GM12878 (cell line): Measurements from ENCODE around the gene FREM3. TPM values are rescaled to one million over a fixed set of nuclear protein-coding genes. Genes with fewer than 3 reads are reported as not detected.

ENCODE experiments used
- ATAC-seq: fragments of 200-7000 bp; cut with Tn5 transposase; 3 replicates; pipeline ENCODE4 v1.9.1; 2020; ENCODE audit warnings: mild to moderate bottlenecking, moderate library complexity
- BruUV-seq: library from RNA; stranded (reverse); fragments of 400-500 nt; replicated peaks from 2 replicates; lab custom pipeline; 2021; lab: Mats Ljungman, UMichigan
- CTCF ChIA-PET: fragments of 300-600 bp; sonication (Branson Sonifier 250); formaldehyde crosslinking; extraction: SDS; loops from one replicate; lab custom pipeline; 2021; ENCODE audit warnings: inconsistent platforms; lab: Yijun Ruan, JAX
- POLR2A ChIA-PET: fragments of 350-600 bp; formaldehyde crosslinking; extraction: SDS; loops from one replicate; lab custom pipeline; 2021; ENCODE audit warnings: inconsistent platforms; lab: Charles Lee
- RAD21 ChIA-PET: fragments of 300-600 bp; sonication (Branson Sonifier 250); formaldehyde crosslinking; loops from one replicate; lab custom pipeline; 2023; ENCODE audit warnings: antibody characterized with exemption; ENCODE audit not compliant: unreplicated experiment; lab: Charles Lee
- SMC1A ChIA-PET: fragments of 300-600 bp; sonication (Branson Sonifier 250); formaldehyde crosslinking; loops from one replicate; lab custom pipeline; 2023; ENCODE audit not compliant: unreplicated experiment, uncharacterized antibody; lab: Charles Lee
- DNase-seq: peaks from one replicate; pipeline ENCODE4 v3.0.0-alpha.2; 2011; ENCODE audit warnings: low read depth, low spot score
- FAIRE-seq: peaks from 3 replicates; lab custom pipeline; 2011; peaks lifted over from hg19 to GRCh38; lab: Jason Lieb, UNC
- H2AFZ ChIP-seq: 2 replicates; pipeline ENCODE4 v1.6.0; 2011; ENCODE audit warnings: low read depth, low read length, control low read depth; ENCODE audit not compliant: control insufficient read depth
- H3K27ac ChIP-seq: 2 replicates; pipeline ENCODE4 v1.5.1; 2011; ENCODE audit warnings: control low read depth; ENCODE audit not compliant: control insufficient read depth, insufficient read depth
- H3K27me3 ChIP-seq, 2 experiments: replicated peaks in 1 of 2; 2 replicates each; pipeline versions ENCODE4 v1.6.0 to v1.6.1; 2011; ENCODE audit warnings: low read length in 1 of 2; ENCODE audit not compliant: control insufficient read depth in 2 of 2, insufficient read depth in 2 of 2
- H3K36me3 ChIP-seq, 2 experiments: 2 replicates each; pipeline ENCODE4 v1.5.1; 2011; ENCODE audit warnings: low read length in 1 of 2; ENCODE audit not compliant: control insufficient read depth in 2 of 2, insufficient read depth in 2 of 2
- H3K4me1 ChIP-seq: 2 replicates; pipeline ENCODE4 v1.6.1; 2011; ENCODE audit warnings: mild to moderate bottlenecking, low read length, moderate library complexity, mixed read lengths; ENCODE audit not compliant: control insufficient read depth, insufficient read depth
- H3K4me2 ChIP-seq: 2 replicates; pipeline ENCODE4 v1.6.0; 2011; ENCODE audit warnings: control low read depth; ENCODE audit not compliant: control insufficient read depth, insufficient read depth
- H3K4me3 ChIP-seq: fragments of 200-600 bp; sonication (generic); 2 replicates; pipeline ENCODE4 v1.5.1; 2016
- H3K79me2 ChIP-seq: 2 replicates; pipeline ENCODE4 v1.6.0; 2011; ENCODE audit warnings: low read length; ENCODE audit not compliant: control insufficient read depth, insufficient read depth
- H3K9ac ChIP-seq: 2 replicates; pipeline ENCODE4 v1.8.0; 2011; ENCODE audit warnings: low read length, control low read depth, mixed read lengths; ENCODE audit not compliant: control insufficient read depth, insufficient read depth
- H3K9me3 ChIP-seq: replicated peaks from 3 replicates; pipeline ENCODE4 v1.5.1; 2011; ENCODE audit warnings: mild to moderate bottlenecking, low read length; ENCODE audit not compliant: control insufficient read depth, insufficient read depth
- H4K20me1 ChIP-seq: 2 replicates; pipeline ENCODE4 v1.6.0; 2011; ENCODE audit not compliant: control insufficient read depth, insufficient read depth
- HDGF ChIP-seq: fragments of 450-650 bp; IDR thresholded peaks from 2 replicates; pipeline ENCODE4 v1.6.1; 2016; ENCODE audit warnings: antibody characterized with exemption
- IRF4 ChIP-seq: IDR thresholded peaks from 2 replicates; pipeline ENCODE4 v1.6.1; 2011; ENCODE audit warnings: low read depth, low read length
- MYB ChIP-seq: fragments of 150-350 bp; IDR thresholded peaks from 2 replicates; pipeline ENCODE4 v1.6.1; 2014; ENCODE audit warnings: mild to moderate bottlenecking, low read depth, low read length, borderline replicate concordance
- PAX8 ChIP-seq: fragments of 450-650 bp; IDR thresholded peaks from 2 replicates; pipeline ENCODE4 v1.6.1; 2017; ENCODE audit warnings: mild to moderate bottlenecking, moderate library complexity
- POLR2AphosphoS2 ChIP-seq: IDR thresholded peaks from 2 replicates; pipeline ENCODE4 v1.6.1; 2011; ENCODE audit warnings: low read depth, mild to moderate bottlenecking, low read length, improper control_type of control experiment, moderate library complexity
- SMARCA5 ChIP-seq: fragments of 450-650 bp; IDR thresholded peaks from 2 replicates; pipeline ENCODE4 v1.6.1; 2017; ENCODE audit warnings: mild to moderate bottlenecking
- WRNIP1 ChIP-seq: IDR thresholded peaks from 2 replicates; pipeline ENCODE4 v1.6.1; 2011; ENCODE audit warnings: low read depth, low read length, improper control_type of control experiment, borderline replicate concordance
- ZNF207 ChIP-seq: fragments of 450-650 bp; IDR thresholded peaks from 2 replicates; pipeline ENCODE4 v1.6.1; 2014; ENCODE audit warnings: antibody characterized with exemption, mild to moderate bottlenecking, borderline replicate concordance
- WGBS: methylation state at CpG from one replicate; pipeline ENCODE4 v1.1.6; 2016; ENCODE audit warnings: low lambda C conversion rate; ENCODE audit not compliant: insufficient replicate concordance, insufficient coverage; ENCODE audit errors: missing lambda C conversion rate; 5-methylcytosine and 5-hydroxymethylcytosine counted together
- in situ Hi-C: fragments of 300-500 bp; cut with MboI; formaldehyde crosslinking; loops from 9 replicates; pipeline ENCODE4 v1.14.3; 2018; ENCODE audit warnings: mixed read lengths
- intact Hi-C: fragments of 100-400 bp; cut with micrococcal nuclease; formaldehyde crosslinking; loops from one replicate; pipeline ENCODE4 v1.14.2; 2022; ENCODE audit not compliant: unreplicated experiment
- polyA plus RNA-seq, 11 experiments: library from polyadenylated mRNA; depleted of rRNA in 4 of 11; unstranded in 6 of 11; stranded (reverse) in 5 of 11; fragments of >200 nt; fragmentation: Nextera tagmentation in 4 of 11; fragmentation: Illumina TruSeq in 1 of 11; extraction: Ambion mirVana in 4 of 11; extraction: Trizol in 1 of 11; gene quantifications; 1 replicate in 1 of 11; 2 replicates in 10 of 11; pipeline versions ENCODE4 v1.2.1 to v1.2.3, GENCODE V29; 2011 to 2016; ENCODE audit warnings: inconsistent platforms in 2 of 11, missing spikeins in 2 of 11, low read depth in 1 of 11
- total RNA-seq, 4 experiments: library from RNA; depleted of rRNA in 3 of 4; stranded (reverse); fragments of >200 nt in 3 of 4; fragmentation: Illumina TruSeq in 1 of 4; extraction: Trizol in 1 of 4; gene quantifications; 2 replicates each; pipeline versions ENCODE4 v1.2.1 to v1.2.3, GENCODE V29; 2013 to 2021
- TF ChIP-seq, protein P1 (sequence below): IDR thresholded peaks from 2 replicates; pipeline ENCODE4 v1.6.1; 2011; ENCODE audit warnings: low read depth, mild to moderate bottlenecking, low read length, moderate library complexity, borderline replicate concordance; ENCODE audit errors: extremely low read depth
- TF ChIP-seq, protein P2 (sequence below): fragments of 450-650 bp; IDR thresholded peaks from 2 replicates; pipeline ENCODE4 v1.6.1; 2017; ENCODE audit warnings: borderline replicate concordance

FREM3 gene
- total and polyA plus RNA-seq, 10 of the 15 experiments (the other 5 are each of a cell fraction or from before 2014, with no cell fraction given): not detected

DNA sequence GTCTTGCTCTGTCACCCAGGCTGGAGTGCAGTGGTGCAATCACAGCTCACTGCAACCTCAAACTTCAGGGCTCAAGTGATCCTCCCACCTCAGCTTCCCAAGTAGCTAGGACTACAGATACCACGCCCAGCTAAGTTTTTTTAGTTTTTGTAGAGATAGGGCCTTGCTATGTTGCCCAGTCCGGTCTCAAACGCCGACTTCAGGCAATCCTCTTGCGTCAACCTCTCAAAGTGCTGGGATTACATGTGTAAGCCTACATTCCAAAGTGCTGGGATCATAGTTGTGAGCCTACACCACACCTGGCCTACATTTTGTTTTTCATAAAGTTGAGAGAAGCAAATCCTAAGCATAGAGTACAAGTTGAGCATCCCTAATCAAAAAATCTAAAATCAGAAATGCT is 144.8 kb downstream of the FREM3 start:
- no peak for ATAC-seq
- H3K4me1 ChIP-seq: peaks cover 18% of the 10 kb centered on the region
- BruUV-seq: no TSS peak
- RAD21 ChIA-PET: no interaction called here
- WGBS: 100% methylated on average over 5 of the region's 5 CpGs
- SMC1A ChIA-PET: interaction anchor here (0.9 to 1.3 kb wide), 3 partner anchors 37 to 182 kb away, joined by 3 read pairs; no protein-coding TSS in a partner anchor
- POLR2A ChIA-PET: interaction anchor here (0.6 to 1.1 kb wide), 2 partner anchors 39 to 45 kb away, joined by 3 to 4 read pairs; no protein-coding TSS in a partner anchor
- in situ Hi-C loops (loop anchor here (25.0 kb wide), 1 partner anchor 357 kb away; the partner anchor contains the start of gene GYPE), intact Hi-C loops (loop anchor here (5.0 to 10.0 kb wide), 2 partner anchors 217 to 589 kb away; partner anchors contain the start of gene GYPA)
- H2AFZ ChIP-seq: no peak overlapping the region
- CTCF ChIA-PET: no interaction called here
- H3K79me2 ChIP-seq: no peaks in the 10 kb centered on the region
- peaks cover 0 to 9% of the 10 kb centered on the region in 2 experiments; a peak in 3 of 4 replicates for H3K36me3 ChIP-seq
- no peak overlapping the region for H3K4me2 ChIP-seq
- H3K9me3 ChIP-seq: no peaks in the 10 kb centered on the region
- no peak for FAIRE-seq
- DNase-seq: no peak
- no peak overlapping the region for H3K27ac ChIP-seq
- no peak overlapping the region for H3K9ac ChIP-seq
- TF ChIP-seq ZNF207 (no peak), MYB (no peak), IRF4 (no peak), POLR2AphosphoS2 (no peak), HDGF (no peak), PAX8 (no peak), WRNIP1 (no peak), SMARCA5 (no peak)
- TF ChIP-seq, protein P1, sequence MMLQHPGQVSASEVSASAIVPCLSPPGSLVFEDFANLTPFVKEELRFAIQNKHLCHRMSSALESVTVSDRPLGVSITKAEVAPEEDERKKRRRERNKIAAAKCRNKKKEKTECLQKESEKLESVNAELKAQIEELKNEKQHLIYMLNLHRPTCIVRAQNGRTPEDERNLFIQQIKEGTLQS: no peak
- TF ChIP-seq, protein P2, sequence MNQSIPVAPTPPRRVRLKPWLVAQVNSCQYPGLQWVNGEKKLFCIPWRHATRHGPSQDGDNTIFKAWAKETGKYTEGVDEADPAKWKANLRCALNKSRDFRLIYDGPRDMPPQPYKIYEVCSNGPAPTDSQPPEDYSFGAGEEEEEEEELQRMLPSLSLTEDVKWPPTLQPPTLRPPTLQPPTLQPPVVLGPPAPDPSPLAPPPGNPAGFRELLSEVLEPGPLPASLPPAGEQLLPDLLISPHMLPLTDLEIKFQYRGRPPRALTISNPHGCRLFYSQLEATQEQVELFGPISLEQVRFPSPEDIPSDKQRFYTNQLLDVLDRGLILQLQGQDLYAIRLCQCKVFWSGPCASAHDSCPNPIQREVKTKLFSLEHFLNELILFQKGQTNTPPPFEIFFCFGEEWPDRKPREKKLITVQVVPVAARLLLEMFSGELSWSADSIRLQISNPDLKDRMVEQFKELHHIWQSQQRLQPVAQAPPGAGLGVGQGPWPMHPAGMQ: no peak
- H3K4me3 ChIP-seq: no peak overlapping the region
- H4K20me1 ChIP-seq: no peaks in the 10 kb centered on the region
- H3K27me3 ChIP-seq: no peaks in the 10 kb centered on the region
